ENCODE results near the gene MRGPRD.

DNA sequence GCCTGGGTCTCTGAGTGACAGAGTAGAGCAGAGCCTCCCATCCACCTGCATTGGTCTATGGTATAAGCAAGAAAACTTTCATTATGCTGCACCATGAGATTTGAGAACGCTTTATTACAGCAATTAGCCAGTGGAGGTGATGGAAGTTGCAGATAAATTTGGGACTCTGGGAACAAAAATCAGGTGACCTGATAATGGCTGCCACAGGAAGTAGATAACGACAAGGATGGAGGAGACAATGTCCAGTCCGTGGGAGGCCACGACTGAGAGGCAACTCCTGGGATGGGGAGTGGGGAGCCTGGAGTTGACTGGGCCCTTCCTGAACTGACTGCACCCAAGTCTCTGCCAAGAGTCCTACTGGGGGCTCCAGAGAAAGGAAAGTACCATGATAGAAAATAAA is 4.7 kb downstream of the MRGPRD start:
- TF ChIP-seq, protein P1, sequence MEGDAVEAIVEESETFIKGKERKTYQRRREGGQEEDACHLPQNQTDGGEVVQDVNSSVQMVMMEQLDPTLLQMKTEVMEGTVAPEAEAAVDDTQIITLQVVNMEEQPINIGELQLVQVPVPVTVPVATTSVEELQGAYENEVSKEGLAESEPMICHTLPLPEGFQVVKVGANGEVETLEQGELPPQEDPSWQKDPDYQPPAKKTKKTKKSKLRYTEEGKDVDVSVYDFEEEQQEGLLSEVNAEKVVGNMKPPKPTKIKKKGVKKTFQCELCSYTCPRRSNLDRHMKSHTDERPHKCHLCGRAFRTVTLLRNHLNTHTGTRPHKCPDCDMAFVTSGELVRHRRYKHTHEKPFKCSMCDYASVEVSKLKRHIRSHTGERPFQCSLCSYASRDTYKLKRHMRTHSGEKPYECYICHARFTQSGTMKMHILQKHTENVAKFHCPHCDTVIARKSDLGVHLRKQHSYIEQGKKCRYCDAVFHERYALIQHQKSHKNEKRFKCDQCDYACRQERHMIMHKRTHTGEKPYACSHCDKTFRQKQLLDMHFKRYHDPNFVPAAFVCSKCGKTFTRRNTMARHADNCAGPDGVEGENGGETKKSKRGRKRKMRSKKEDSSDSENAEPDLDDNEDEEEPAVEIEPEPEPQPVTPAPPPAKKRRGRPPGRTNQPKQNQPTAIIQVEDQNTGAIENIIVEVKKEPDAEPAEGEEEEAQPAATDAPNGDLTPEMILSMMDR (IDR thresholded peaks at IDR 0.05), result no peak
- TF ChIP-seq POLR2A (IDR thresholded peaks at IDR 0.05), result no peak
